ENCODE measurements around the gene PRR27.

Gene PRR27

DNA sequence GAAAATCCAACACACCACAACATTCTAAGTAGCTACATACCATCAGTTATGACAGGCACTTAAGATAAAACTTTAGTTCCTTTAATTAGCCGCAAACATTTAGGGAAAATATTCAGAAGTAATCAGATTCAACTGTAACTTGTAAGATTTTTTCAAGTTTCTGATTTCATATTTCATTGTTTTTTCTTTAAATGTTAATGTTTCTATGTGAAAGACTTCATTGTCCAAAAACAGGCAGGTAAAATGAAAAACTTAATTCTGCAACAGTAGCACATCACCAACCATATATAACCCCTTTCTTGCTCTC is 29.9 kb downstream of the PRR27 start:
- no peak for DNase-seq (ENCODE audit: low read depth in 1 of 2, low spot score in 1 of 2)
- TF ChIP-seq CTCF (IDR thresholded peaks at IDR 0.05; ENCODE audit: insufficient read depth, low read length) (no peak), GABPA (IDR thresholded peaks at IDR 0.05; ENCODE audit: low read depth) (no peak), POLR2AphosphoS5 (IDR thresholded peaks at IDR 0.05; ENCODE audit: low read depth) (no peak)
- Histone ChIP-seq H3K4me3 (replicated peaks; ENCODE audit: insufficient read depth, low read length) (no peak overlapping the region), H3K27ac (replicated peaks) (no peak overlapping the region), H3K27me3 (ENCODE audit: insufficient read depth, poor library complexity, severe bottlenecking) (no peaks in the 10 kb centered on the region)

DNA sequence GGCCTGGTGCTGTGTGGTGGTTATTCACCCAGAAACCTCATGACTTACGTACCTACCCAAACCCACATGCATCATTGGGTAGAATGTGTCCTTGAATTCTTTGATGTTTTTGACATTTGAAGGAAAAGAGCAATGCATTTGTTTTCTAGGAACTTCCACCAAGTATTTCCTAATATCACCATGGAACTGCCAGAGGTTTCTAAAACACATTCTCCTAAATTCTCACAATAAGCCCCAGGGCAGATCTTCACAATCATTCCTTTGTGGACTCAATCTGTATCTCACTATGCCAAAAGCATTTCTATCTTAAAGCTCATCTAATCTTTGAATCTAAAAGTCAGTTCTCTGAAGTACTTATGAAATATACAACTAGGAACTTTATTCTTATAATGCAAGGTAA is 33.2 kb downstream of the PRR27 start:
- H3K4me3 ChIP-seq (replicated peaks; ENCODE audit: insufficient read depth, low read length), result no peak overlapping the region
- H3K27me3 ChIP-seq (ENCODE audit: insufficient read depth, poor library complexity, severe bottlenecking), result no peaks in the 10 kb centered on the region
- DNase-seq (ENCODE audit: low read depth in 1 of 2, low spot score in 1 of 2), result no peak
- H3K27ac ChIP-seq (replicated peaks), result no peak overlapping the region
- TF ChIP-seq CTCF (IDR thresholded peaks at IDR 0.05; ENCODE audit: insufficient read depth, low read length), result no peak
- no peak for TF ChIP-seq REST (IDR thresholded peaks at IDR 0.05; ENCODE audit: insufficient replicate concordance, low read depth)
- TF ChIP-seq SPI1 (IDR thresholded peaks at IDR 0.05; ENCODE audit: borderline replicate concordance, low read depth), result no peak
- no peak for TF ChIP-seq POLR2AphosphoS5 (IDR thresholded peaks at IDR 0.05; ENCODE audit: low read depth)
- TF ChIP-seq GABPA (IDR thresholded peaks at IDR 0.05; ENCODE audit: low read depth), result no peak

DNA sequence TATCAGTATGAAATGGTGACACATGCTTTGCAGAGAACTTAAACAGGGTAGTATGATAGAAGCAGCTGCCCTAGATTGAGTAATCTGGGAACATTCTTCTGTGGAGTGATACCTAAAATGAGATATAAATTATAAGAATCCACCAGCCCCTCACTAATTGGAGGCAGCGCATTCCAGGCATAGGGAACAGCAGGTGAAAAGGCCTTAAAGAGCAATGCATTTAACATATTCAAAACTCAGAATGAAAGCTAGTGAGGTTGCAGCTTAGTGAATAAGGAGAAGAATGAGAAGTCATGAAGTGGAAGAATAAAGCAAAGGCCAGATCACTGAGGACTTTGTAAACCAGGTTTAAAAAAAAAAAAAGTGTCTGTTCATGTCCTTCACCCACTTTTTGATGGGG is 36.5 kb downstream of the PRR27 start:
- H3K27ac ChIP-seq (replicated peaks), result no peak overlapping the region
- TF ChIP-seq SPI1 (IDR thresholded peaks at IDR 0.05; ENCODE audit: borderline replicate concordance, low read depth) (no peak), CTCF (IDR thresholded peaks at IDR 0.05; ENCODE audit: insufficient read depth, low read length) (no peak), REST (IDR thresholded peaks at IDR 0.05; ENCODE audit: insufficient replicate concordance, low read depth) (no peak), POLR2AphosphoS5 (IDR thresholded peaks at IDR 0.05; ENCODE audit: low read depth) (no peak), GABPA (IDR thresholded peaks at IDR 0.05; ENCODE audit: low read depth) (no peak)
- no peak overlapping the region for H3K4me3 ChIP-seq (replicated peaks; ENCODE audit: insufficient read depth, low read length)
- no peaks in the 10 kb centered on the region for H3K27me3 ChIP-seq (ENCODE audit: insufficient read depth, poor library complexity, severe bottlenecking)
- DNase-seq (ENCODE audit: low read depth in 1 of 2, low spot score in 1 of 2), result no peak

DNA sequence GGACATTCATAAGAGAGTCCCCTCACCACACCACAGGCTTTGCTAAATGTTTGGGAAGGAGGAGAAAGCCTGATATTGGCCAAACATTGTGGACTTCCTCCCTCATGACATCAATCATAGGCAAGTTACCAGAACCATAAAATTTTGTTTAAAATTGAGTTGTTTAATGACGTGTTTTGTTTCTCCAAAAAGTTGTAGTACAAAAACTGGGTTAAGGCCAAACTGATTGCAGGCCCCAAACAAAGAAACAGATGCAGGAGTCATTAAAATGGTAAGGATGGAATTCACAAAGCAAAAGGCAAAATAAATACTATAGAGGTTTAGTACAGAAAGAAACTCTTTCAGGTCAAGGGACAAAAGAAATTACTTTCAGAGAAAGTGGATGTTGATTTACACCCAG is 37.6 kb downstream of the PRR27 start:
- DNase-seq (ENCODE audit: low read depth in 1 of 2, low spot score in 1 of 2), result no peak
- H3K4me3 ChIP-seq (replicated peaks; ENCODE audit: insufficient read depth, low read length), result no peak overlapping the region
- H3K27ac ChIP-seq (replicated peaks), result no peak overlapping the region
- TF ChIP-seq GABPA (IDR thresholded peaks at IDR 0.05; ENCODE audit: low read depth), result no peak
- no peak for TF ChIP-seq CTCF (IDR thresholded peaks at IDR 0.05; ENCODE audit: insufficient read depth, low read length)
- TF ChIP-seq REST (IDR thresholded peaks at IDR 0.05; ENCODE audit: insufficient replicate concordance, low read depth), result no peak
- no peak for TF ChIP-seq POLR2AphosphoS5 (IDR thresholded peaks at IDR 0.05; ENCODE audit: low read depth)
- no peak for TF ChIP-seq SPI1 (IDR thresholded peaks at IDR 0.05; ENCODE audit: borderline replicate concordance, low read depth)
- no peaks in the 10 kb centered on the region for H3K27me3 ChIP-seq (ENCODE audit: insufficient read depth, poor library complexity, severe bottlenecking)
